ENCODE results near the gene FAM180A.

DNA sequence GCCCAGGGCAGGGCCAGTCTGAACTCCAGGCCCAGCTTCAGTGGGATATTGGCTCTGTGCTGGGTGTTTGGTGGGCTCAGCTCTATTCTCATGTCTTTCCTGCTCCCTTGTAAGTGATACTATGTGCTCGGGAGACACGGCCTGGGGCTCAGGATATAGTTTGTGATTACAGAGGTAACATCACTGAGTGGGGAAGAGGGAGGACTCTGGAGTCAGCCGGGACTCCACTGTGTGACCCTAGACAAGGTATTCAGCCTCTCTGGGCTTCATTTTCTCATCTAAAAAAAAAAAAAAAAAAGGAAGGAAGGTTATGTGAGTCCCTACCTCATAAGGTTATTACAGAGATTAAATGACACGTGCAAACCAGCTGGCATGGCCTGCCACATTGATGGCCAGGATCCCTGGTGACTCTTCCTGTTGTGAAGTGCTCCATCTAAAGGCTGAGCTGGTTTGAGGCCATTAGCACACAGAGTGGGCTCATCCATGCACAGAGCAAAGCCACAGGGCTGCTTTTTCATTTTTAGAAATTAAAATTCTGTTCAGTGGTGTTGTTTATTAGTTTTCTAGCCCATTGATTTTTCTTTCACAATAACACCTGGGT is 36.3 kb downstream of the FAM180A start:
- TF ChIP-seq, protein P1, sequence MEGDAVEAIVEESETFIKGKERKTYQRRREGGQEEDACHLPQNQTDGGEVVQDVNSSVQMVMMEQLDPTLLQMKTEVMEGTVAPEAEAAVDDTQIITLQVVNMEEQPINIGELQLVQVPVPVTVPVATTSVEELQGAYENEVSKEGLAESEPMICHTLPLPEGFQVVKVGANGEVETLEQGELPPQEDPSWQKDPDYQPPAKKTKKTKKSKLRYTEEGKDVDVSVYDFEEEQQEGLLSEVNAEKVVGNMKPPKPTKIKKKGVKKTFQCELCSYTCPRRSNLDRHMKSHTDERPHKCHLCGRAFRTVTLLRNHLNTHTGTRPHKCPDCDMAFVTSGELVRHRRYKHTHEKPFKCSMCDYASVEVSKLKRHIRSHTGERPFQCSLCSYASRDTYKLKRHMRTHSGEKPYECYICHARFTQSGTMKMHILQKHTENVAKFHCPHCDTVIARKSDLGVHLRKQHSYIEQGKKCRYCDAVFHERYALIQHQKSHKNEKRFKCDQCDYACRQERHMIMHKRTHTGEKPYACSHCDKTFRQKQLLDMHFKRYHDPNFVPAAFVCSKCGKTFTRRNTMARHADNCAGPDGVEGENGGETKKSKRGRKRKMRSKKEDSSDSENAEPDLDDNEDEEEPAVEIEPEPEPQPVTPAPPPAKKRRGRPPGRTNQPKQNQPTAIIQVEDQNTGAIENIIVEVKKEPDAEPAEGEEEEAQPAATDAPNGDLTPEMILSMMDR (IDR thresholded peaks at IDR 0.05; ENCODE audit: poor library complexity, severe bottlenecking): no peak
- TF ChIP-seq, protein P2, sequence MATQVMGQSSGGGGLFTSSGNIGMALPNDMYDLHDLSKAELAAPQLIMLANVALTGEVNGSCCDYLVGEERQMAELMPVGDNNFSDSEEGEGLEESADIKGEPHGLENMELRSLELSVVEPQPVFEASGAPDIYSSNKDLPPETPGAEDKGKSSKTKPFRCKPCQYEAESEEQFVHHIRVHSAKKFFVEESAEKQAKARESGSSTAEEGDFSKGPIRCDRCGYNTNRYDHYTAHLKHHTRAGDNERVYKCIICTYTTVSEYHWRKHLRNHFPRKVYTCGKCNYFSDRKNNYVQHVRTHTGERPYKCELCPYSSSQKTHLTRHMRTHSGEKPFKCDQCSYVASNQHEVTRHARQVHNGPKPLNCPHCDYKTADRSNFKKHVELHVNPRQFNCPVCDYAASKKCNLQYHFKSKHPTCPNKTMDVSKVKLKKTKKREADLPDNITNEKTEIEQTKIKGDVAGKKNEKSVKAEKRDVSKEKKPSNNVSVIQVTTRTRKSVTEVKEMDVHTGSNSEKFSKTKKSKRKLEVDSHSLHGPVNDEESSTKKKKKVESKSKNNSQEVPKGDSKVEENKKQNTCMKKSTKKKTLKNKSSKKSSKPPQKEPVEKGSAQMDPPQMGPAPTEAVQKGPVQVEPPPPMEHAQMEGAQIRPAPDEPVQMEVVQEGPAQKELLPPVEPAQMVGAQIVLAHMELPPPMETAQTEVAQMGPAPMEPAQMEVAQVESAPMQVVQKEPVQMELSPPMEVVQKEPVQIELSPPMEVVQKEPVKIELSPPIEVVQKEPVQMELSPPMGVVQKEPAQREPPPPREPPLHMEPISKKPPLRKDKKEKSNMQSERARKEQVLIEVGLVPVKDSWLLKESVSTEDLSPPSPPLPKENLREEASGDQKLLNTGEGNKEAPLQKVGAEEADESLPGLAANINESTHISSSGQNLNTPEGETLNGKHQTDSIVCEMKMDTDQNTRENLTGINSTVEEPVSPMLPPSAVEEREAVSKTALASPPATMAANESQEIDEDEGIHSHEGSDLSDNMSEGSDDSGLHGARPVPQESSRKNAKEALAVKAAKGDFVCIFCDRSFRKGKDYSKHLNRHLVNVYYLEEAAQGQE (IDR thresholded peaks at IDR 0.05; ENCODE audit: borderline replicate concordance): no peak
